B cell (primary cell): Measurements from ENCODE around the gene UBE3C. TPM values are rescaled to one million over a fixed set of nuclear protein-coding genes. Genes with fewer than 3 reads are reported as not detected.

Experiments used
- ATAC-seq: fragments of 200-7000 bp; cut with Tn5 transposase; one replicate; pipeline ENCODE4 v1.10.0; 2021; ENCODE audit warnings: low read depth, mild to moderate bottlenecking, moderate number of reproducible peaks, moderate library complexity
- CTCF ChIA-PET: fragments of 350-600 bp; sonication (Branson Sonifier 250); formaldehyde crosslinking; loops from one replicate; lab custom pipeline; 2021; ENCODE audit warnings: antibody characterized with exemption, inconsistent platforms; lab: Charles Lee
- POLR2A ChIA-PET: fragments of 350-600 bp; sonication (Branson Sonifier 250); formaldehyde crosslinking; loops from one replicate; lab custom pipeline; 2021; ENCODE audit warnings: antibody characterized with exemption; lab: Charles Lee
- DNase-seq: peaks from one replicate; pipeline ENCODE4 v3.0.0; 2013
- H2AFZ ChIP-seq: 2 replicates; pipeline ENCODE4 v1.6.1; 2012; ENCODE audit warnings: mild to moderate bottlenecking, low read depth, low read length; ENCODE audit not compliant: insufficient read depth, poor library complexity, severe bottlenecking
- H3K27ac ChIP-seq, 2 donors: 1 replicate in 1 of 2; 2 replicates in 1 of 2; pipeline ENCODE4 v1.5.1; 2012 to 2013; ENCODE audit warnings: low read length in 2 of 2, mild to moderate bottlenecking in 2 of 2, moderate library complexity in 1 of 2
- H3K27me3 ChIP-seq, 4 experiments: fragments of 200-600 bp in 1 of 4; sonication (generic) in 1 of 4; replicated peaks in 1 of 4; 1 replicate in 2 of 4; 2 replicates in 2 of 4; pipeline versions ENCODE4 v1.6.1 to v1.7.0; 2013 to 2016; ENCODE audit warnings: low read length in 3 of 4, mild to moderate bottlenecking in 2 of 4, mixed read lengths in 1 of 4, moderate library complexity in 1 of 4; ENCODE audit not compliant: insufficient read depth in 4 of 4, control insufficient read depth in 3 of 4; ENCODE audit errors: control extremely low read depth in 1 of 4
- H3K36me3 ChIP-seq, 2 experiments: replicated peaks in 1 of 2; 1 replicate in 1 of 2; 2 replicates in 1 of 2; pipeline versions ENCODE4 v1.6.1 to v1.7.1; 2013; ENCODE audit warnings: low read length in 1 of 2; ENCODE audit not compliant: insufficient read depth in 2 of 2, control insufficient read depth in 1 of 2; ENCODE audit errors: control extremely low read depth in 1 of 2, extremely low read depth in 1 of 2
- H3K4me1 ChIP-seq, 2 donors: fragments of 200-600 bp in 1 of 2; sonication (generic) in 1 of 2; 1 replicate in 1 of 2; 2 replicates in 1 of 2; pipeline versions ENCODE4 v1.5.1 to v1.6.1; 2013 to 2017; ENCODE audit warnings: low read length in 2 of 2; ENCODE audit not compliant: control insufficient read depth in 2 of 2, insufficient read depth in 2 of 2
- H3K4me2 ChIP-seq: replicated peaks from 2 replicates; pipeline ENCODE3; 2012; ENCODE audit warnings: mild to moderate bottlenecking, low read depth, low read length; ENCODE audit not compliant: poor library complexity, severe bottlenecking
- H3K4me3 ChIP-seq, 5 experiments: fragments of 200-600 bp in 1 of 5; sonication (generic) in 1 of 5; 1 replicate in 3 of 5; 2 replicates in 2 of 5; pipeline versions ENCODE4 v1.5.1 to v1.7.0; 2011 to 2016; ENCODE audit warnings: low read length in 4 of 5, mild to moderate bottlenecking in 4 of 5, low read depth in 2 of 5, control low read depth in 1 of 5, moderate library complexity in 1 of 5; ENCODE audit not compliant: insufficient read depth in 1 of 5; ENCODE audit errors: control extremely low read depth in 1 of 5, extremely low read depth in 1 of 5
- H3K79me2 ChIP-seq: fragments of 200-600 bp; sonication (generic); one replicate; pipeline ENCODE4 v1.6.0; 2016; ENCODE audit warnings: low read length; ENCODE audit not compliant: control insufficient read depth, insufficient read depth
- H3K9ac ChIP-seq: fragments of 200-600 bp; sonication (generic); 2 replicates; pipeline ENCODE4 v1.6.1; 2017; ENCODE audit warnings: mild to moderate bottlenecking, low read length, moderate library complexity
- H3K9me3 ChIP-seq, 3 donors: one replicate each; pipeline versions ENCODE4 v1.6.1 to v1.7.1; 2013; ENCODE audit warnings: low read length in 2 of 3; ENCODE audit not compliant: control insufficient read depth in 2 of 3, insufficient read depth in 1 of 3; ENCODE audit errors: control extremely low read depth in 1 of 3
- H4K20me1 ChIP-seq: 2 replicates; pipeline ENCODE4 v1.6.0; 2012; ENCODE audit warnings: mild to moderate bottlenecking, low read length; ENCODE audit not compliant: insufficient read depth, control insufficient read depth, poor library complexity, severe bottlenecking
- H3K27ac Mint-ChIP-seq: one replicate; pipeline ENCODE4 v1.8.0; 2021; ENCODE audit warnings: mixed read lengths
- H3K27me3 Mint-ChIP-seq: one replicate; pipeline ENCODE4 v1.8.0; 2021; ENCODE audit warnings: mixed read lengths
- H3K4me1 Mint-ChIP-seq: one replicate; pipeline ENCODE4 v1.8.0; 2021; ENCODE audit warnings: mixed read lengths
- H3K4me3 Mint-ChIP-seq: one replicate; pipeline ENCODE4 v1.8.0; 2021; ENCODE audit warnings: mixed read lengths
- H3K9me3 Mint-ChIP-seq: one replicate; pipeline ENCODE4 v1.8.0; 2022; ENCODE audit warnings: mixed read lengths; ENCODE audit not compliant: insufficient read depth
- CTCF ChIP-seq: fragments of 200-600 bp; IDR thresholded peaks from one replicate; pipeline ENCODE4 v1.8.0; 2022; ENCODE audit warnings: antibody characterized with exemption, mild to moderate bottlenecking
- EZH2 ChIP-seq: IDR thresholded peaks from 2 replicates; pipeline ENCODE4 v1.6.1; 2012; ENCODE audit warnings: borderline replicate concordance, low read depth, mild to moderate bottlenecking, moderate library complexity, low read length; ENCODE audit not compliant: insufficient read depth, poor library complexity, severe bottlenecking
- WGBS: methylation state at CpG from one replicate; pipeline ENCODE4 v1.1.5; 2013; ENCODE audit warnings: missing lambda C conversion rate; ENCODE audit not compliant: insufficient coverage; 5-methylcytosine and 5-hydroxymethylcytosine counted together
- intact Hi-C: fragments of 100-400 bp; cut with micrococcal nuclease; formaldehyde crosslinking; loops from one replicate; pipeline ENCODE4 v1.10.0; 2022
- polyA plus RNA-seq: library from polyadenylated mRNA; depleted of rRNA; stranded (reverse); fragments of >200 nt; gene quantifications from 2 replicates; pipeline ENCODE4 v1.2.3, GENCODE V29; 2012
- total RNA-seq, 2 donors: library from RNA; stranded (reverse); fragments of 120-200 nt in 1 of 2; gene quantifications; 1 replicate in 1 of 2; 2 replicates in 1 of 2; pipeline versions ENCODE4 v1.2.3 to v1.2.4, GENCODE V29; 2013 to 2022

Gene UBE3C
- total and polyA plus RNA-seq, 2 donors (not counting 1 experiment from before 2014, with no cell fraction given): 17.8 to 66.5 TPM

GRCh38 chr7:157291404-157292080 is 152.8 kb downstream of the UBE3C start:
- intact Hi-C loops: no loop called here
- Mint-ChIP-seq H3K27ac (no peak overlapping the region), H3K9me3 (no peaks in the 10 kb centered on the region), H3K4me1 (no peaks in the 10 kb centered on the region), H3K4me3 (no peak overlapping the region), H3K27me3 (no peaks in the 10 kb centered on the region)
- Histone ChIP-seq H3K4me1 (no peaks in the 10 kb centered on the region), H3K79me2 (no peaks in the 10 kb centered on the region), H4K20me1 (no peaks in the 10 kb centered on the region), H3K36me3 (no peaks in the 10 kb centered on the region), H3K4me3 (no peak overlapping the region), H2AFZ (no peak overlapping the region), H3K27ac (no peak overlapping the region), H3K27me3 (no peaks in the 10 kb centered on the region), H3K4me2 (no peak overlapping the region), H3K9ac (no peak overlapping the region), H3K9me3 (peaks cover 0 to 3% (median 0%) of the 10 kb centered on the region in 3 donors)
- ChIA-PET CTCF (no interaction called here), POLR2A (no interaction called here)
- ATAC-seq (no peak), DNase-seq (no peak)
- 95% methylated on average over 20 of the region's 29 CpGs for WGBS
- TF ChIP-seq CTCF (no peak), EZH2 (no peak)

- Histone ChIP-seq H4K20me1 (no peaks in the 10 kb centered on the region), H3K27me3 (no peaks in the 10 kb centered on the region), H3K27ac (no peak overlapping the region), H3K9ac (no peak overlapping the region), H3K36me3 (no peaks in the 10 kb centered on the region), H2AFZ (no peak overlapping the region), H3K4me1 (no peaks in the 10 kb centered on the region), H3K9me3 (peaks cover 0 to 3% (median 0%) of the 10 kb centered on the region in 3 donors), H3K4me3 (no peak overlapping the region), H3K4me2 (no peak overlapping the region), H3K79me2 (no peaks in the 10 kb centered on the region)
- ChIA-PET CTCF (no interaction called here), POLR2A (no interaction called here)
- no peak for DNase-seq
- H3K27me3 Mint-ChIP-seq: peaks cover 4% of the 10 kb centered on the region
- 92% methylated on average over 7 of the region's 9 CpGs for WGBS
- TF ChIP-seq EZH2 (no peak), CTCF (no peak)
- ATAC-seq: no peak
- no peak overlapping the region for H3K27ac Mint-ChIP-seq
- no peaks in the 10 kb centered on the region for H3K4me1 Mint-ChIP-seq
- intact Hi-C loops: no loop called here
- H3K4me3 Mint-ChIP-seq: no peak overlapping the region
- H3K9me3 Mint-ChIP-seq: no peaks in the 10 kb centered on the region
Measured at GRCh38 chr7:157292258-157292657, 153.5 kb downstream of the UBE3C start.
